GM21390 (cell line): ENCODE data around the gene DENND4C.
"Not testable (repeated sequence)": the region's sequence is repeated elsewhere in the genome, so short reads cannot be mapped to it uniquely, and the experiment has no call there.

Source experiments
- ATAC-seq: cut with Tn5 transposase; IDR thresholded peaks from one replicate; pipeline ENCODE4 v1.9.1; 2021; ENCODE audit not compliant: unreplicated experiment

DENND4C gene

DNA sequence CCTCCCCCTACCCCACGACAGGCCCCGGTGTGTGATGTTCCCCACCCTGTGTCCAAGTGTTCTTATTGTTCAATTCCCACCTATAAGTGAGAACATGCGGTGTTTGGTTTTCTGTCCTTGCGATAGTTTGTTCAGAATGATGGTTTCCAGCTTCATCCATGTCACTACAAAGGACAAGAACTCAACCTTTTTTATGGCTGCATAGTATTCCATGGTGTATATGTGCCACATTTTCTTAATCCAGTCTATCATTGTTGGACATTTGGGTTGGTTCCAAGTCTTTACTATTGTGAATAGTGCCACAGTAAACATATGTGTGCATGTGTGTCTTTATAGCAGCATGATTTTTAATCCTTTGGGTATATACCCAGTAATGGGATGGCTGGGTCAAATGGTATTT is 35.1 kb downstream of the DENND4C start:
- not testable (repeated sequence) for ATAC-seq

DNA sequence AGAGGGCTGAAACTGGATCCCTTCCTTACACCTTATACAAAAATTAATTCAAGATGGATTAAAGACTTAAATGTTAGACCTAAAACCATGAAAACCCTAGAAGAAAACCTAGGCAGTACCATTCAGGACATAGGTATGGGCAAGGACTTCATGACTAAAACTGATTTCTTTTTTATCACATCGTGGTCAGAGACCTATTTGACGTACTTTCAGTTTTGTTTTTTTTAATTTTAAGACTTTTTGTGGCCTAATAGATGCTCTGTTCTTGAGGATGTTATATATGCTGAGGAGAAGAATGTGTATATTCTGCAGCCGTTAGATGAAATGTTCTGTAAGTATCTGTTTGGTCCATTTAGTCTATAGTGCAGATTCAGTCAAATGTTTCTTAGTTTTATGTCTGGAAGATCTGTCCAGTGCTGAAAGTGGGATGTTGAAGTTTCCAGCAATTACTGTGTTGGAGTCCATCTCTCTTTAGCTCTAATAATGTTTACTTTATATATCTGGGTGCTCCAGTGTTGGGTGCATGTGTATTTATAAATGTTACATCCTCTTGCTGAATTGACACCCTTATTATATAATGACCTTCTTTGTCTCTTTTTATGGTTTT is 36.4 kb downstream of the DENND4C start:
- peak; percentile 49 for ATAC-seq

DNA sequence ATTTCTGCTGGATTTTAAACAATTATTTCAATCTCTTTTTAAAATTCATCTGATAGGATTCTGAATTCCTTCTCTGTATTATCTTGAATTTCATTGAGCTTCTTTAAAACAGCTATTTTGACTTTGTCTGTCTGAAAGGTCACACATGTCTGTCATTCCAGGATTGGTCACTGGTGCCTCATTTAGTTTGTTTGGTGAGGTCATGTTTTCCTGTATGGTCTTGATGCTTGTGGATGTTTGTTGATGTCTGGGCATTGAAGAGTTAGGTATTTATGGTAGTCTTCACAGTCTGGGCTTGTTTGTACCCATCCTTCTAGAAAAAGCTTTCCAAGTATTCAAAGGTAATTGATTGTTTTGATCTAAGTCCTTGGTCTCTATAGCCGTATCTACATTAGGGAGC is 39.1 kb downstream of the DENND4C start:
- no peak for ATAC-seq

DNA sequence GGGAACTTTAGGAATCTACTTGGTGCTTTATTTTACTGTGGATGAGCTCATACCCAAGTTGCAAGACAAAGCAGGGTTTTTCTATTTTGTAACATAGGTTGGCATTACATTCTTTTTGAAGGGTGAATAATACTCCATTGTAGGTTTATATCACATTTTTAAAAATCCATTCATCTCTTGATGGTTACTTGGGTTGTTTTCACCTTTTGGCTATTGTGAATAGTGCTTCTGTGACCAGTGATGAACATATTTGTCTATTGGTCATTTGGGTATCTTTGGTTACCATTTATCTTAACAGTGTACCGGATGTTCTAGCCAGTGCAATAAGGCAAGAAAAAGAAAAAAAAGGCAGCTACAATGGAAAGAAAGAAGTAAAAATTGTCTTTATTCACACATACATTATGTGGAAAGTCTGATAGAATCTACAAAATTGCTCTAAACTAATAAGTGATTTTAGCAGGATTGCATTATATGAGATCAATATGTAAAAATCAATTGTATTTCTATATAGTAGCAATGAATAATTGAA is 40.0 kb downstream of the DENND4C start:
- no peak for ATAC-seq

DNA sequence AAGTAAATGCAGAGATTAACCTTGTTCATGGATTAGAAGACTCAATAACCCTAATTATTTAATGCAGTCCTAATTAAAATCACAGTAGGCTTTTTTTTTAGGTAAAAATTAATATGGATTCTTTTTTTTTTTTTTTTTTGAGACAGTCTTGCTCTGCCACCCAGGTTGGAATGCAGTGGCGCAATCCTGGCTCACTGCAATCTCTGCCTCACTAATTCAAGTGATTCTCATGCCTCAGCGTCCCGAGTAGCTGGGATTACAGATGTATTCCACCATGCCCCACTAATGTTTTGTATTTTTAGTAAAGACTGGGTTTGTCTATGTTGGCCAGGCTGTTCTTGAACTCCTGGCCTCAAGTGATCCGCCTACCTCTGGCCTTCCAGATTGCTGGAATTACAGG is 40.6 kb downstream of the DENND4C start:
- no peak for ATAC-seq

GRCh38 chr9:19281801-19282200 is 51.3 kb downstream of the DENND4C start:
- ATAC-seq, result no peak

DNA sequence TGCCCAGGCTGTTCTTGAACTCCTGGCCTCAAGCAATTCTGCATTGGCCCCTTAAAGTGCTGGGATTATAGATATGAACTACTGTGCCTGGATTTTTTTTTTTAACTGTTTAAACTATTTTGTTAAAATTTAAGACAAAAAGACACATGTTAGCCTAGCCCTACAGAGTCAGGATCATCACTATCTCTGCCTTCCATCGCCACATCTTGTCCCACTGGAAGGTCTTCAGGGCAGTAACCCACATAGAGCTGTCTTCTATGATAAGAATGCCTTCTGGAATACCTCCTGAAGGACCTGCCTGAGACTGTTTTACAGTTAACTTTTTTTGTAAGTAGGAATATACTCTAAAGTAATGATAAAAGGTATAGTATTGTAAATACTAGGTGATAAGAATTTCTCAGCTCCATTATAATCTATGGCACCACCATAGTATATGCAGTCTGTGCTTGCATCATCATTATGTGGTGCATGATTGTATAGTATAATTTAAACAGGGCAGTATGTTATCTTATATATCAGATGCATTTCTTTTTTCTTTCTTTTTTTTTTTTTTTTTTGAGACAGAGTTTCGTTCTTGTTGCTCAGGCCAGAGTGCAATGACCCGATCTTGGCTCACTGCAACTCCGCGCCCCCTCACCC is 52.7 kb downstream of the DENND4C start:
- no peak for ATAC-seq

DNA sequence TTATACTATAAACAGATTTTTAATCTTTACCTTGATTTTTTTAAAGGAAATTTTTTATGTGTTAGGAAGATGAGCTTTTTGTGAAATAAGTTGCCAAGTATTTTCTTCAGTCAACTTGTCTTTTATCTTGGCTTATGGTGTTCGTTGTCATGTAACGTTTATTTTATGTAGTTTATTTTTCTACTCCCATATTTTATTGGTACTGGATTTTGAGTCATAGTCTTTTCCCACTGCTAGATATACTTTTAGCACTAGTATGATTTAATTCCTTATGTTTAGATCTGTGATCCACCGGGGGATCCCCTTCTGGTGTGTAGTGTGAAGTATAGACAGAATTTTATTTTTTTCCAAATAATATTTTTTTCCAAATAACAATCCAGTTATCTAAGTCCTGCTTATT is 54.2 kb downstream of the DENND4C start:
- ATAC-seq, result no peak

- no peak for ATAC-seq
Measured at GRCh38 chr9:19286634-19287188, 56.2 kb downstream of the DENND4C start.

DNA sequence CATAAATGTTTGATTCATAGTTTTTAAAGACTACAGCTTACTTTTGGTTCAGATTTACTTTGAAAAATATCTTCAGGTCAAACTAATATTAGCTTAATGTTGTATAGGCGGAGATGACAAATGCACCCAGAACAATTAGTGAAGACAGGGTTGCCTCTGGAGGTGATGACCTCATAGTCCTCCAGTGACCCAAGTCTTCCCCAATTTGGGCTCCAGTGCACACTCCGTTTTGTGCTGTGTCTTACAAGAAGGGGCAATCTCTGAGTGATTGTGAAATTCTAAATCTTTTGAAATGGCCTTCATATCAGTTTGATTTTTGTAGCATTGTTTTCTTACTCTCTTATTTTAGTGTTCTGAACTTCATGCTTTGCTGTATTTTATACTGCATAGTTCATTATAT is 57.6 kb downstream of the DENND4C start:
- ATAC-seq, result no peak

- ATAC-seq, result no peak
Measured at GRCh38 chr9:19290103-19290502, 59.6 kb downstream of the DENND4C start.

DNA sequence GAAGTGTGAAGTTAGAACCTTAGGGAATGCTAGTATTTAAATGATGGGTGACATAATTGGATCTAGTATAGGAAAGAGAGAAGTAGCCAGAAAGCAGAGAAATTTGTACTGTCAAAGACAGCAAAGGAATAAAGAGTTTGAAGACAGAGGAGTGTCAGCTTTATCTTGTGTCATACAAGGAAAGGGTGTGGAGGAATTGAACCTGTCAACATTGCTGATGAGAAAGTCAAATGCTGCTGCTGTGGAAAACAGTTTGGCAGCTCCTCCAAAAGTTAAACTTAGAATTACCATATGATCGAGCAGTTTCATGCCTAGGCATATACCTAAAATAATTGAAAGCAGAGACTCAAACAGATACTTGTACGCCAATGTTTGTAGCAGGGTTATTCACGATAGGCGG is 63.7 kb downstream of the DENND4C start:
- ATAC-seq, result no peak

GRCh38 chr9:19298436-19299000 is 68.0 kb downstream of the DENND4C start:
- no peak for ATAC-seq

DNA sequence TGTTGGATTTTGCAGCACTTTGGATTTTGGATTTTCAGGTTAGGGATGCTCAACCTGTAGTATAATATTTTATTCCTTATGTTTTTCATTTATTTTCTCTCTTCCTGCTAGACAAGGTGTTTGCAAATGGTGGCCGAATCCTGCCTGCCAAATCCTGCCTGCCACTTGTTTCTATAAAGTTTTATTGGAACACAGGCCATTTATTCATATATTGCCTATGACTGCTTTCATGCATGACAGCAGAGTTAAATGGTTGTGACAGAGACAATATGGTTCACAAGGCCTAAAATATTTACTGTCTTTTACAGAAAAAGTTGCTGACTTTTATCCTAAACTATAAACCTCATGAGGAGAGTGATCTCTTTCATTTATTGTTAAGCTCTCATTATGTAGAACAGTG is 72.7 kb downstream of the DENND4C start:
- no peak for ATAC-seq

DNA sequence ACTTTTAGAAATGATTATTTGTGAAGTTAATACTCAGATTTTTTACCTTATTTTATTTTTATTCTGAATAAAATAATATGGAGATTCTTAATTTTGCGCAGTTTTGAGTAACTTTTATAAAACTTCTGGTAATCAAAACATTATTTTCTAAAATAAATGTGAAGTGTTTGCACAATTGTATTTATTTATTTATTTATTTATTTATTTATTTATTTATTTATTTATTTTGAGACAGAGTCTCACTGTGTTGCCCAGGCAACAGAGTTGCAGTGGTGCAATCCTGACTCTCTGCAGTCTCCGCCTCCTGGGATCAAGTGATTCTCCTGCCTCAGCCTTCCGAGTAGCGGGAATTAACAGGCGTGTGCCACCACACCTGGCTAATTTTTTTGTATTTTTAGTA is 76.1 kb downstream of the DENND4C start:
- no peak for ATAC-seq

GRCh38 chr9:19310246-19310645 is 79.8 kb downstream of the DENND4C start:
- no peak for ATAC-seq

DNA sequence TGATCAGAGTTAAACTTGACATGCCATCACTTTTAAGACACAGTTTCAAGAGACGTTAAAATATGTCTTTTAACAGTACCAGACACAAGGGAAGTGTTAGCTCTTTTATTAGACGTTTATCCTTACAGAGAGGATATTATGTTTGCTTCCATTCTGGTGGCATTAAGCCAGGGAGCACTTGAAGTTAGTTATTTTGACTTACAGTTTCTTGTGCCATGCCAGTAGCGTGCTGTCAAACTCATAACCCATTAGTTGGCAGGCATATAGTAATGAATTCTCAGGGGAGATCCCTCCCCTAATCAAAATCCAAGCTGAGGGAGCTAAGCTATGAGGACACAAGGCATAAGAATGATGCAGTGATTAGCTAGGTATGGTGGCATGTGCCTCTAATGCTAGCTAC is 83.1 kb downstream of the DENND4C start:
- no peak for ATAC-seq

DNA sequence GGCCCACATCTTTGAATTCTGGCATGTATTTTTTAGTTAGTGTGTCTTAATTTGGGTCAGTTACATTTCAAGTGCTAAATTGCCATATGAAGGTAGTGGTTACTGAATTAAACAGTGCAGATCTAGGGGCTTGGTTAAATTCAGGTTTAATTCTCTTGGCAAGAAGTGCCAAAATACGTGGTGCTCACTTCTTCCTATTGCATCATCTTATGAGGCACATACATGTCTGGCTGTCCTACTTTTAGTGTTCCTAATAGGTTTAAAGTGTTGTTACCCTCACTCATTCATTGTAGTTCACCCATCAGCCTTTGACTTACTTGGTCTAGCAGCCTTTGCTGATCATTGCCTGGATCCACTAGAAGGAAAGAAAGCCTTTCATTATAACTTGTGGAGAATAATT is 90.0 kb downstream of the DENND4C start:
- no peak for ATAC-seq

DNA sequence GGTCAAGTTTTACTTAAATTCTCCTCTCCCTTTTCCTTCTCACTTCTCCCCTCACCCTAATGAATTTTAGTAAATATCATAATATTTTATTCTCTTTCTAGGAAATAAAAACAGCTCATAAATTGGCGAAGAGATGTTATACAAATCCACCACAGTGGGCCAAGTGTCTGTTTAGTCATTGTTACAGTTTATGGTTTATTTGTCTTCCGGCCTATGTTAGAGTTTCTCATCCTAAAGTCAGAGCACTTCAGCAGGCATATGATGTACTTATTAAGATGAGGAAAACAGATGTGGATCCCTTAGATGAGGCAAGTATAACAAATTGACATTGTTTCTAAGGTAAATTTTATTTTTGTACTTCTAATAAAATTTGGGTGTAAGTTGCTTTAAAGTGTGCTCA is 101.4 kb downstream of the DENND4C start:
- no peak for ATAC-seq

DNA sequence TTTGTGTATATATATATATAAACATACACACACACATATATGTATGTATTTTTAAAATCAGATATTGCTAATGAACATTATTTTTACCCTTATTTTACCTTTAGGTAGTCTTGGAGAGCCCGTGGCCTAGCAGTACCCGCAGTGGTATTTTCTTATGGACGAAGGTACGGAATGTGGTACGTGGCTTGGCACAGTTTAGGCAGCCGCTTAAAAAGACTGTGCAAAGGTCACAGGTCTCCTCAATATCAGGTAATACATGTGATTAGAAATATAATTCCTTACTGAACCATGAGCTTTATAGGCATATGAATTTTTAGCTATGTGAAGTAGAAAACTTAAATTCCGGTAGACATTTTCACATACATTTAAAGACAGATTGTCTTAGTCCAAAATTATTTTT is 105.7 kb downstream of the DENND4C start:
- no peak for ATAC-seq

GRCh38 chr9:19342947-19343346 is 112.5 kb downstream of the DENND4C start:
- ATAC-seq, result no peak

DNA sequence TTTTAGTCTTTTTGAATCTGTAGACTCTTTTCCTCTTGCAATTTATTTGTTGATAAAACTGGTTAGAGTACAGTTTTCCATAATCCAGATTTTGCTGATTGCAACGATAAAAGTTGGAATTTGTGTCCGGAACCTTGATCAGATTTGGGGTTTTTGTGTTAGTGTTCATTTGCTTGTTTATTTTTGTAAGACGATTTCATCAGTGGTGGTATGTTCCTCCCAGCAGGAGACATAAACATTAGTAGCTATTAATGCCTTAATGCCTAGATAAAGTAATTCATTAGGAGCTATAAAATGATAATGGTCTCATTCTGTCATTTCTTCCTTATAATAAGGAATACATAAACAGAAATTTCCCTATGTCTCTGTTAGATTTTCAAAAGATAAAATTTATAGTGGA is 128.2 kb downstream of the DENND4C start:
- ATAC-seq, result no peak
